ENCODE results near the gene BABAM2. TPM values are rescaled to one million over a fixed set of nuclear protein-coding genes. Genes with fewer than 3 reads are reported as not detected.

The BABAM2 gene
- total RNA-seq, 1 donor from 2014 or later = 34.6 TPM

DNA sequence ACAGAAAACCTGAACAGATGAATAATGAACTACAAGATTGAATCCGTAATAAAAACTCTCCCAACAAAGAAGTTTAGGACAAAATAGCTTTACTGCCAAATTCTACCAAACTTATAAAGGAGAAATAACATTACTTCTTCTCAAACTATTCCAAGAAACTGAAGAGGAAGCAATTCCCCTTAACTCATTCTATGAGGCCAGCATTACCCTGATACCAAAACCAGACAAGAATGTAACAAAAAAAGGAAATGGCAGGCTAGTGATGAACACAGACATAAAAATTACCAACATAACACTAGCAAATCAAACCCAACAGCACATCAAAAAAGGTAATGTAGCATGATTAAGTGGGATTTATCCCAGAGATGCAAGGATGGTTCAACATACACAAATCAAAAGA, 288.4 kb downstream of the BABAM2 start:
- no peak overlapping the region for H3K27ac ChIP-seq
- no peaks in the 10 kb centered on the region for H3K79me2 ChIP-seq (ENCODE audit: low read depth)
- H3K4me3 Mint-ChIP-seq = no peak overlapping the region
- H3K27me3 ChIP-seq = no peaks in the 10 kb centered on the region
- H3F3A ChIP-seq (ENCODE audit: low read depth) = no peaks in the 10 kb centered on the region
- H3K4me3 ChIP-seq = no peak overlapping the region
- no peak overlapping the region for H2AFZ ChIP-seq (replicated peaks)
- no peak overlapping the region for H3K4me2 ChIP-seq
- H3K27ac Mint-ChIP-seq = no peak overlapping the region
- H3K9ac ChIP-seq = no peak overlapping the region
- TF ChIP-seq EZH2 (IDR thresholded peaks at IDR 0.05) (no peak), CTCF (IDR thresholded peaks at IDR 0.05) (no peak), EZH2phosphoT487 (IDR thresholded peaks at IDR 0.05) (no peak)
- H3K4me1 Mint-ChIP-seq = no peaks in the 10 kb centered on the region
- H3K36me3 ChIP-seq = no peaks in the 10 kb centered on the region
- no peaks in the 10 kb centered on the region for H4K20me1 ChIP-seq (ENCODE audit: low read depth)
- H3K36me3 Mint-ChIP-seq = peaks cover 5% of the 10 kb centered on the region
- H3K27me3 Mint-ChIP-seq (ENCODE audit: insufficient read depth, low read depth) = no peaks in the 10 kb centered on the region
- no peak for DNase-seq (ENCODE audit: low spot score)
- peaks cover 32% of the 10 kb centered on the region for H3K9me3 Mint-ChIP-seq
- peaks cover 3% of the 10 kb centered on the region for H3K9me3 ChIP-seq (ENCODE audit: low read depth)
- H3K4me1 ChIP-seq = no peaks in the 10 kb centered on the region

DNA sequence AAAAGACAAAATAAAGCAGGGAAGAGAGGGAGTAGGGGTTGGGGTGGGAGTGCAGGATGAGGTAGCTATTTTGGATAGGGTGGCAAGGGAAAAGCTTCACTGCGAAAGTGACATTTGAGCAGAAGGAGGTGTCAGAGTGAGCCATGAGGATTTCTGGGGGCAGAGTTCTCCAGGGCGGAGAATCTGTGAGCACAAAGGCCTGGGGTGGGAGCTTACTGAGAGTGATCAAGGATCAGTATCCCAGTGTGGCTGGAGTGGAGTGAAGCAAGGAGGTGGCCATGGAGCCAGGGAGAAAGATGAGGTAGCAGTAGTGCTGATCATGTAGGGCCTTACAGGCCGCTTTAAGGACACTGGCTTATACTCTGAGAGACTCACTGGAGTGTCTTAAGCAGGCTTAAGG, 291.3 kb downstream of the BABAM2 start:
- Mint-ChIP-seq H3K4me1 (no peaks in the 10 kb centered on the region), H3K36me3 (no peaks in the 10 kb centered on the region), H3K9me3 (peaks cover 23% of the 10 kb centered on the region), H3K27ac (no peak overlapping the region), H3K4me3 (no peak overlapping the region), H3K27me3 (ENCODE audit: insufficient read depth, low read depth) (no peaks in the 10 kb centered on the region)
- H3K79me2 ChIP-seq (ENCODE audit: low read depth) = no peaks in the 10 kb centered on the region
- H3K27ac ChIP-seq = no peak overlapping the region
- no peaks in the 10 kb centered on the region for H3K36me3 ChIP-seq
- H3K4me2 ChIP-seq = no peak overlapping the region
- no peaks in the 10 kb centered on the region for H3K27me3 ChIP-seq
- H3F3A ChIP-seq (ENCODE audit: low read depth) = no peaks in the 10 kb centered on the region
- H3K4me1 ChIP-seq = no peaks in the 10 kb centered on the region
- TF ChIP-seq EZH2phosphoT487 (IDR thresholded peaks at IDR 0.05) (no peak), CTCF (IDR thresholded peaks at IDR 0.05) (no peak)
- H3K9me3 ChIP-seq (ENCODE audit: low read depth) = peaks cover under 1% of the 10 kb centered on the region
- peak; percentile 16 for DNase-seq (ENCODE audit: low spot score)
- no peak overlapping the region for H2AFZ ChIP-seq (replicated peaks)
- no peak overlapping the region for H3K4me3 ChIP-seq
- no peaks in the 10 kb centered on the region for H4K20me1 ChIP-seq (ENCODE audit: low read depth)
- no peak overlapping the region for H3K9ac ChIP-seq

GRCh38 chr2:28182348-28182747, 291.8 kb downstream of the BABAM2 start:
- Histone ChIP-seq H3K27me3 (no peaks in the 10 kb centered on the region), H3K4me3 (no peak overlapping the region), H3F3A (ENCODE audit: low read depth) (no peaks in the 10 kb centered on the region), H3K9me3 (ENCODE audit: low read depth) (no peaks in the 10 kb centered on the region), H3K4me1 (no peaks in the 10 kb centered on the region), H3K36me3 (no peaks in the 10 kb centered on the region), H3K79me2 (ENCODE audit: low read depth) (no peaks in the 10 kb centered on the region), H4K20me1 (ENCODE audit: low read depth) (no peaks in the 10 kb centered on the region), H3K4me2 (no peak overlapping the region), H3K9ac (no peak overlapping the region), H2AFZ (replicated peaks) (no peak overlapping the region), H3K27ac (no peak overlapping the region)
- no peak overlapping the region for H3K27ac Mint-ChIP-seq
- H3K4me3 Mint-ChIP-seq = no peak overlapping the region
- TF ChIP-seq EZH2phosphoT487 (IDR thresholded peaks at IDR 0.05) (no peak), EZH2 (IDR thresholded peaks at IDR 0.05) (no peak), CTCF (IDR thresholded peaks at IDR 0.05) (no peak)
- no peaks in the 10 kb centered on the region for H3K4me1 Mint-ChIP-seq
- no peaks in the 10 kb centered on the region for H3K27me3 Mint-ChIP-seq (ENCODE audit: insufficient read depth, low read depth)
- H3K36me3 Mint-ChIP-seq = no peaks in the 10 kb centered on the region
- no peak for DNase-seq (ENCODE audit: low spot score)
- peaks cover 18% of the 10 kb centered on the region for H3K9me3 Mint-ChIP-seq

GRCh38 chr2:28185153-28185552, 294.6 kb downstream of the BABAM2 start:
- no peak overlapping the region for H3K9ac ChIP-seq
- H4K20me1 ChIP-seq (ENCODE audit: low read depth) = no peaks in the 10 kb centered on the region
- H3K4me3 Mint-ChIP-seq = no peak overlapping the region
- H3K4me3 ChIP-seq = no peak overlapping the region
- H3K36me3 Mint-ChIP-seq = no peaks in the 10 kb centered on the region
- H3K4me2 ChIP-seq = no peak overlapping the region
- H3K79me2 ChIP-seq (ENCODE audit: low read depth) = no peaks in the 10 kb centered on the region
- no peak overlapping the region for H2AFZ ChIP-seq (replicated peaks)
- no peaks in the 10 kb centered on the region for H3K4me1 ChIP-seq
- peaks cover 2% of the 10 kb centered on the region for H3K27me3 Mint-ChIP-seq (ENCODE audit: insufficient read depth, low read depth)
- no peaks in the 10 kb centered on the region for H3F3A ChIP-seq (ENCODE audit: low read depth)
- no peak for DNase-seq (ENCODE audit: low spot score)
- H3K36me3 ChIP-seq = no peaks in the 10 kb centered on the region
- no peaks in the 10 kb centered on the region for H3K27me3 ChIP-seq
- H3K27ac Mint-ChIP-seq = no peak overlapping the region
- no peak overlapping the region for H3K27ac ChIP-seq
- H3K9me3 Mint-ChIP-seq = peaks cover 6% of the 10 kb centered on the region
- H3K9me3 ChIP-seq (ENCODE audit: low read depth) = no peaks in the 10 kb centered on the region
- H3K4me1 Mint-ChIP-seq = no peaks in the 10 kb centered on the region
- TF ChIP-seq CTCF (IDR thresholded peaks at IDR 0.05) = no peak
- TF ChIP-seq EZH2 (IDR thresholded peaks at IDR 0.05) = no peak
- no peak for TF ChIP-seq EZH2phosphoT487 (IDR thresholded peaks at IDR 0.05)

Data from neural progenitor cell (in vitro differentiated cells).